T1000 (cell line): ENCODE data around the gene PAK2.
"Not testable (repeated sequence)": the region's sequence is repeated elsewhere in the genome, so short reads cannot be mapped to it uniquely, and the experiment has no call there.

Experiments
- DNase-seq: peaks from one replicate; lab custom pipeline; 2025; ENCODE audit warnings: mixed read lengths; lab: John Stamatoyannopoulos, UW

The PAK2 gene

DNA sequence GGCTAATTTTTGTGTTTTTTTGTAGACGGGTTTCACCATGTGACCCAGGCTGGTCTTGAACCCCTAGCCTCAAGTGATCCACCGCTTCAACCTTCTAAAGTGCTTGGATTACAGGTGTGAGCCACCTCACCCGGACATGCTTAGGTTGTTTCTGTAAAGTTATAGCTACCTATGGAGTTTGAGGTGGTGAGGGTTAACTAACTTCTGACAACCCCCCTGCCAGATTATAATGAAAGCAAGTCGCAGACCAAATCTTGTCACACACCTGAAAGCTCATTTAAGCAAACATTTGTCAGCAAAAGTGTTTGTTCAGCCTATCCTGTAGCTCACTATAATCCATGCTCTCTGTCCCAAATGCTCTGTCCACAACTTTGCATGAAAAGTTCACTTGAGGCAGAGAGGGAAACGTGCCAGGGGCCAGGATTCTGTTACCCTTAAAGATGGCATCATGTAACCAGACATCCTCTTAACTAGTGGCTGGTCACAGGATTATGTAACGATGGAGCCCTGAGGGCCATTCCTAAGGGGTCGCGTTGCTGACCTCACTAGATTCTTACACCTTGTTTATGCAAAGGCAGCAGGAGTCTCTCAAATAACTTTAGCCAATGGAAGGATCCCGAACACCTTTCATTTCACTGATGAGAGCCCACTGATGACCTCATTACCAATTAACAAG is 103.9 kb downstream of the PAK2 start:
- no peak for DNase-seq

GRCh38 chr3:196844235-196845219 is 104.9 kb downstream of the PAK2 start:
- DNase-seq, result not testable (repeated sequence)

DNA sequence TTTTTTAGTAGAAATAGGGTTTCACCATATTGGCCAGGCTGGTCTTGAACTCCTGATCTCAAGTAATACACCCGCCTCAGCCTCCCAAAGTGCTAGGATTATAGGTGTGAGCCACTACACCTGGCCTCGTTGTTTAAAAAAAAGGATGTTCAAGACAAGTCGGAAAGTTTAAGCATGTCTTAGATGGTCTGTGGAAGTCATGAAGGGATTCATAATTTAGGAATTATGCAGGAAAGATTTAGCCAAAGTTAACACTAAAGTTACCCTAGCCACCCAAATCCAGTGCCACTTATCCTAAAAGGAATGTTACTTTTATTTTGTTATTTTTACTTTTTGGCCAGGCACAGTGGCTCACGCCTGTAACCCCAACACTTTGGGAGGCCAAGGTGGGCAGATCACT is 108.7 kb downstream of the PAK2 start:
- not testable (repeated sequence) for DNase-seq

DNA sequence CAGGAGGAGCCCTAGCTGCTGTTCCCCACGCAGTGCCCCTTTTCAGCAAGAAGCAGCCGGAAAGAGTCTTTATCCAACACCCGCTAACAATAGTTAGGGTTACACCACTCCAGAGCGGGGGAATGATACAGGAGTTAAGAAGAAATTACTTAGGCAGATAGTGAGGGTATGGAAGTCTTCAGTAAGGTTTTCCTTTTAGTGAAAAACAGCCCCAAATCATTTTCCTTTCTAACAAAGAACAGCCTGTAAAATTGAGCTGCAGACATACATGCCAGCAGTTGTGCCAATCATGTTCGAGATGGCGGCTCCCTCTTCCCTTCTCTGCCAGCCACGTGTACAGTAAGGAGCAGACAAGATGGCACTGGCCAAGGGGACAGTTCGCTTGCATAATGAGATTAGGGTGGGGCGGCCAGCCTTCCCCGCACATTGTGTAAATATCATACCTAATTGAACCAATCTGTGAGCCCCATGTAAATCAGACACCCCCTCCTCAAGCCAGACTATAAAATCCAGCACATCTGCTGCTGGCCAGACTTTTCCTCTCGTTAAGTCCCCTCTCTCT is 109.6 kb downstream of the PAK2 start:
- no peak for DNase-seq

- not testable (repeated sequence) for DNase-seq
These were observed 123.3 kb downstream of the PAK2 start for GRCh38 chr3:196863000-196863399.

- DNase-seq, result no peak
These were observed 127.5 kb downstream of the PAK2 start for GRCh38 chr3:196867155-196867506.

GRCh38 chr3:196867507-196868296 is 128.0 kb downstream of the PAK2 start, which contains the start of gene SENP5:
Gene SENP5, plus strand, starts transcription at chr3:196867920. Its CDS starts 17,262 bp downstream, at chr3:196885182.
- peak; percentile 72 for DNase-seq

DNA sequence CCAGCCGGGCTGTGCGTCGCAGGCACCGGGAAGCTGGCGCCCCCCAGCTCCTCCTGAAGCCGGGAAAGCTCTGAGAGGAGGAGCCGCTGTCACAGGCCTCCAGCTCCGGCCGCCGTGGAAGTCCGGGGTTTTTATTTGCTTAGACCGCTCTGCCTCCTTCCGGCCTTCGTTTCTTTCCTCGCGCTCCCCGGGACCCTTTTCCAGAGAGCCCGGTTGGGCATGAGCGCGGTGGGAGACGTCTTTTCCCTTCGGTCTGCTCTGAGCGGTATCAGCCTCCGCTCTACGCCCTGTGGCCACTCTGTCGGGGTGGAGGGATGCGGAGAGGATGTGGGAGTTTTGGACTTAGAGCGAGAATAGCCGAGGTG is 128.6 kb downstream of the PAK2 start:
- DNase-seq, result no peak

GRCh38 chr3:196872316-196872715 is 132.7 kb downstream of the PAK2 start:
- no peak for DNase-seq

DNA sequence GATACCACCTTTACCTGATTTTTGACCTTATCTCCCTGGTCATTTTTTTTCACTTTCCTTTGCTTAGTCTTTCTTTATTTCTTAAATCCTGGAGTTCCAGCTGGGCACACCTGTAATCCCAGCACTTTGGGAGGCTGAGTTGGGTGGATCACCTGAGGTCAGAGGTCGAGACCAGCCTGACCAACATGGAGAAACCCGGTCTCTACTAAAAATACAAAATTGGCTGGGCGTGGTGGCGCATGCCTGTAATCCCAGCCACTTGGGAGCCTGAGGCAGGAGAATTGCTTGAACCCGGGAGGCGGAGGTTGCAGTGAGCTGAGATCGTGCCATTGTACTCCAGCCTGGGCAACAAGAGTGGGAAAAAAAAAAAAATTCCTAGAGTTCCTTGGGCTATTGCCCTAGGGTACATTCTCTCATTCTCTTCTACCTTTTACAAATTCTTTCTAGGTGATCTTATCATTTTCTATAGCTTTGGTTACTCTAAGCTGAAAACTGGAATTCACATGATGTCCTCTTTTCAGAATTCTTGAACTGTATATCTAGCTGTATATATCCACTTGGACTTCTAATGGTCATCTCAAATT is 134.9 kb downstream of the PAK2 start:
- not testable (repeated sequence) for DNase-seq

DNA sequence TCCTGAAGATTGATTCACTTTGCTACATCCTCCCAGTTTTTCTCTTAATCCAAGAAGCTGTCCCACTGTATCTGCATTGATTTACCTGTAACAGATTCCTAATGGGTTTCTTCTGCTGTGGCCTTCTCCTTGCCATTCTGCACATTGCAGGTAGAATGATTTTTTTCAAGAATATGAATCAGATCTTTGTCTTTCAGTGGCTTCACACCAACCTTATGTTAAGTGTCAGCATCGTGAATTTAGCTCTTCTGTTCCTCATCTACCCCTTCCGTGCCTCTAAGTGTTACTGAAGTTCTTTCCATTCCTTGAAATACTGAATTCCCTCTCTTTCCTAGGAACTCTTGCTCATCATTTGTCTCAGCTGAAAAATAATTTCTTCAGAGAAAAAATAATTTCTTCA is 135.6 kb downstream of the PAK2 start:
- DNase-seq, result no peak
